Peyer's patch (tissue), 4 donors: ENCODE measurements around the gene MACROH2A2.

Experiments used
- POLR2A ChIP-seq, 2 donors: fragments of 450-650 bp; IDR thresholded peaks; one replicate each; pipeline ENCODE4 v1.5.1; 2017; ENCODE audit warnings: antibody characterized with exemption in 2 of 2, mild to moderate bottlenecking in 2 of 2, moderate library complexity in 2 of 2
- TF ChIP-seq, protein P1 (sequence below), 6 experiments: fragments of 450-650 bp in 4 of 6; fragments of 200-600 bp in 2 of 6; sonication (generic) in 1 of 6; IDR thresholded peaks; one replicate each; pipeline ENCODE4 v1.5.1; 2017 to 2019; ENCODE audit warnings: antibody characterized with exemption in 6 of 6, mild to moderate bottlenecking in 3 of 6, moderate library complexity in 1 of 6

DNA sequence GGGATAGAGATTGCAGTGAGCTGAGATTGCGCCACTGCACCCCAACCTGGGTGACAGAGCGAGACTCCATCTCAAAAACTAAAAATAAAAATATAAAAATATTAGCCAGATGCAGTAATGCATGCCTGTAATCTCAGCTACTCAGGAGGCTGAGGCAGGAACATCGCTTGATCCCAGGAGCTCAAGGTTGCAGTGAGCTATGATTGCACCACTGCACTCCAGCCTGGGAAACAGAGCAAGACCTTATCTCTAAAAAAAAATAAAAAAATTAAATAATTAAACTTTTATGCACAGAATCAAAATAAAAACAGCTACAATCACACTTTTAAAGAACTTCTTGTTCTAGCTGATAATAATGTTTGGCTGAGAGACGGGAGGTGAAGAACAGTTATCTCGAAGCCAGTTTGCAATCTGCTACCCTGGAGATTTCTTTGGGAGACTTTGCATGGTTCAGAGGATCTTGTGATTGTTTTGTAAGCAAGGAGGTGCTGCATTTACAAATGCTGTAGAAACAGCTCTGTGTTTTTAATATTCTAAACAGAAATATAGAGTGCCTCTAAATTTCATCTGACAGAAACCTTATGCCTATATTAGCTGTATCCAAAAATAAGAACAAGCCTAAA is 19.9 kb upstream of the MACROH2A2 start:
- TF ChIP-seq, protein P1, sequence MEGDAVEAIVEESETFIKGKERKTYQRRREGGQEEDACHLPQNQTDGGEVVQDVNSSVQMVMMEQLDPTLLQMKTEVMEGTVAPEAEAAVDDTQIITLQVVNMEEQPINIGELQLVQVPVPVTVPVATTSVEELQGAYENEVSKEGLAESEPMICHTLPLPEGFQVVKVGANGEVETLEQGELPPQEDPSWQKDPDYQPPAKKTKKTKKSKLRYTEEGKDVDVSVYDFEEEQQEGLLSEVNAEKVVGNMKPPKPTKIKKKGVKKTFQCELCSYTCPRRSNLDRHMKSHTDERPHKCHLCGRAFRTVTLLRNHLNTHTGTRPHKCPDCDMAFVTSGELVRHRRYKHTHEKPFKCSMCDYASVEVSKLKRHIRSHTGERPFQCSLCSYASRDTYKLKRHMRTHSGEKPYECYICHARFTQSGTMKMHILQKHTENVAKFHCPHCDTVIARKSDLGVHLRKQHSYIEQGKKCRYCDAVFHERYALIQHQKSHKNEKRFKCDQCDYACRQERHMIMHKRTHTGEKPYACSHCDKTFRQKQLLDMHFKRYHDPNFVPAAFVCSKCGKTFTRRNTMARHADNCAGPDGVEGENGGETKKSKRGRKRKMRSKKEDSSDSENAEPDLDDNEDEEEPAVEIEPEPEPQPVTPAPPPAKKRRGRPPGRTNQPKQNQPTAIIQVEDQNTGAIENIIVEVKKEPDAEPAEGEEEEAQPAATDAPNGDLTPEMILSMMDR (IDR thresholded peaks at IDR 0.05): no peak
- no peak for TF ChIP-seq POLR2A (IDR thresholded peaks at IDR 0.05)
